Prostate gland (tissue), 2 donors: Measurements from ENCODE around the gene WFIKKN1.

Experiments used
- CTCF ChIP-seq, 4 experiments: fragments of 200-600 bp in 2 of 4; fragments of 450-650 bp in 2 of 4; sonication (generic) in 2 of 4; IDR thresholded peaks; 1 replicate in 3 of 4; 2 replicates in 1 of 4; pipeline ENCODE4 v1.5.1; 2016 to 2019; ENCODE audit warnings: antibody characterized with exemption in 4 of 4, mild to moderate bottlenecking in 2 of 4, moderate library complexity in 2 of 4
- POLR2A ChIP-seq: fragments of 450-650 bp; IDR thresholded peaks from one replicate; pipeline ENCODE4 v1.6.1; 2016; ENCODE audit warnings: antibody characterized with exemption, mild to moderate bottlenecking

- TF ChIP-seq POLR2A: no peak
- TF ChIP-seq CTCF (IDR thresholded peaks at IDR 0.05): no peak
These were observed 7.9 kb upstream of the WFIKKN1 start for GRCh38 chr16:622920-623280.
